GM19455 (cell line): Measurements from ENCODE around the gene TASP1.
"Not testable (repeated sequence)": the region's sequence is repeated elsewhere in the genome, so short reads cannot be mapped to it uniquely, and the experiment has no call there.

Experiments
- ATAC-seq: cut with Tn5 transposase; IDR thresholded peaks from one replicate; pipeline ENCODE4 v1.9.1; 2021; ENCODE audit not compliant: unreplicated experiment

TASP1 gene

GRCh38 chr20:13638496-13639149 is at the start of gene TASP1:
Gene TASP1, minus strand, starts transcription at chr20:13638932. Its CDS starts 8,854 bp downstream, at chr20:13630078.
- peak; percentile 100 for ATAC-seq

- no peak for ATAC-seq
These were observed 49.1 kb upstream of the TASP1 start for GRCh38 chr20:13687815-13688214.

GRCh38 chr20:13685623-13686022 is 46.9 kb upstream of the TASP1 start:
- ATAC-seq = no peak

- peak; percentile 76 for ATAC-seq
These were observed 46.0 kb upstream of the TASP1 start for GRCh38 chr20:13684566-13685222.

- ATAC-seq = no peak
These were observed 45.1 kb upstream of the TASP1 start for GRCh38 chr20:13683833-13684232.

GRCh38 chr20:13681248-13682125 is 42.8 kb upstream of the TASP1 start:
- ATAC-seq = no peak

GRCh38 chr20:13678944-13679343 is 40.2 kb upstream of the TASP1 start:
- ATAC-seq = no peak

GRCh38 chr20:13677241-13677640 is 38.5 kb upstream of the TASP1 start:
- ATAC-seq = no peak

- ATAC-seq = no peak
These were observed 38.0 kb upstream of the TASP1 start for GRCh38 chr20:13676682-13677081.

- no peak for ATAC-seq
These were observed 34.0 kb upstream of the TASP1 start for GRCh38 chr20:13672690-13673089.

- no peak for ATAC-seq
These were observed 33.2 kb upstream of the TASP1 start for GRCh38 chr20:13671916-13672378.

GRCh38 chr20:13671512-13671911 is 32.8 kb upstream of the TASP1 start:
- no peak for ATAC-seq

- ATAC-seq = no peak
These were observed 31.4 kb upstream of the TASP1 start for GRCh38 chr20:13670160-13670559.

- no peak for ATAC-seq
These were observed 27.1 kb upstream of the TASP1 start for GRCh38 chr20:13665709-13666395.

GRCh38 chr20:13661070-13661685 is 22.4 kb upstream of the TASP1 start:
- ATAC-seq = no peak

GRCh38 chr20:13659288-13659687 is 20.6 kb upstream of the TASP1 start:
- peak; percentile 97 for ATAC-seq

GRCh38 chr20:13658060-13658459 is 19.3 kb upstream of the TASP1 start:
- not testable (repeated sequence) for ATAC-seq

GRCh38 chr20:13656721-13657368 is 18.1 kb upstream of the TASP1 start:
- no peak for ATAC-seq

- no peak for ATAC-seq
These were observed 15.8 kb upstream of the TASP1 start for GRCh38 chr20:13654463-13655023.

- no peak for ATAC-seq
These were observed 11.7 kb upstream of the TASP1 start for GRCh38 chr20:13650474-13650873.
